SK-N-SH treated with all-trans-retinoic acid at 6 μM for 48 hours (cell line): ENCODE data around the gene NMRK2.

ENCODE experiments used
- ATAC-seq: fragments of 200-7000 bp; cut with Tn5 transposase; 3 replicates; pipeline ENCODE4 v1.9.1; 2020; ENCODE audit warnings: mild to moderate bottlenecking, moderate library complexity
- ARNTL ChIP-seq: fragments of 450-650 bp; formaldehyde crosslinking; IDR thresholded peaks from 2 replicates; pipeline ENCODE4 v1.5.0; 2020; ENCODE audit warnings: low read depth, mild to moderate bottlenecking, moderate library complexity, borderline replicate concordance
- BACH2 ChIP-seq: fragments of 250-450 bp; sonication (Bioruptor Pico); IDR thresholded peaks from 2 replicates; pipeline ENCODE4 v1.9.0; 2021; ENCODE audit warnings: mild to moderate bottlenecking, borderline replicate concordance
- CSDC2 ChIP-seq: fragments of 250-450 bp; sonication (Bioruptor Pico); IDR thresholded peaks from 2 replicates; pipeline ENCODE4 v1.5.0; 2020; ENCODE audit warnings: mild to moderate bottlenecking, moderate library complexity
- ESRRG ChIP-seq: fragments of 250-450 bp; sonication (Bioruptor Pico); IDR thresholded peaks from 2 replicates; pipeline ENCODE4 v1.6.1; 2021; ENCODE audit warnings: mild to moderate bottlenecking
- GLIS3 ChIP-seq: fragments of 250-450 bp; sonication (Bioruptor Pico); IDR thresholded peaks from 2 replicates; pipeline ENCODE4 v1.5.0; 2020; ENCODE audit warnings: mild to moderate bottlenecking, moderate library complexity
- ISL1 ChIP-seq: fragments of 250-450 bp; sonication (Bioruptor Pico); IDR thresholded peaks from 2 replicates; pipeline ENCODE4 v2.1.2; 2022; ENCODE audit warnings: mild to moderate bottlenecking, moderate library complexity
- OSR1 ChIP-seq: fragments of 250-450 bp; sonication (Bioruptor Pico); IDR thresholded peaks from 2 replicates; pipeline ENCODE4 v1.8.0; 2022; ENCODE audit warnings: moderate library complexity, mild to moderate bottlenecking, inconsistent platforms
- PPARA ChIP-seq: fragments of 250-450 bp; sonication (Bioruptor Pico); IDR thresholded peaks from 2 replicates; pipeline ENCODE4 v1.5.0; 2020; ENCODE audit warnings: mild to moderate bottlenecking, borderline replicate concordance
- RARB ChIP-seq: fragments of 250-450 bp; sonication (Bioruptor Pico); IDR thresholded peaks from 2 replicates; pipeline ENCODE4 v1.8.0; 2021; ENCODE audit warnings: mild to moderate bottlenecking, moderate library complexity
- SNAI2 ChIP-seq: fragments of 250-450 bp; sonication (Bioruptor Pico); IDR thresholded peaks from 2 replicates; pipeline ENCODE4 v1.5.0; 2020; ENCODE audit warnings: mild to moderate bottlenecking, moderate library complexity
- TCF4 ChIP-seq: fragments of 250-450 bp; sonication (Bioruptor Pico); IDR thresholded peaks from 2 replicates; pipeline ENCODE4 v1.8.0; 2021; ENCODE audit warnings: mild to moderate bottlenecking, moderate library complexity, borderline replicate concordance
- TOX ChIP-seq: fragments of 250-450 bp; sonication (Bioruptor Pico); IDR thresholded peaks from 2 replicates; pipeline ENCODE4 v1.8.0; 2021; ENCODE audit warnings: mild to moderate bottlenecking, moderate library complexity, borderline replicate concordance
- ZC3H10 ChIP-seq: fragments of 250-450 bp; sonication (Bioruptor Pico); IDR thresholded peaks from 2 replicates; pipeline ENCODE4 v1.5.1; 2021; ENCODE audit warnings: mild to moderate bottlenecking, moderate library complexity
- ZFP3 ChIP-seq: fragments of 250-450 bp; sonication (Bioruptor Pico); IDR thresholded peaks from 2 replicates; pipeline ENCODE4 v1.5.0; 2020; ENCODE audit warnings: mild to moderate bottlenecking, moderate library complexity
- ZFP30 ChIP-seq: fragments of 450-650 bp; formaldehyde crosslinking; IDR thresholded peaks from 2 replicates; pipeline ENCODE4 v1.5.0; 2022; ENCODE audit warnings: mild to moderate bottlenecking, moderate library complexity
- ZNF565 ChIP-seq: fragments of 450-650 bp; formaldehyde crosslinking; conservative IDR thresholded peaks from 2 replicates; pipeline ENCODE4 v1.5.0; 2020; ENCODE audit warnings: low read depth, mild to moderate bottlenecking, moderate library complexity
- ZNF8 ChIP-seq: fragments of 450-650 bp; formaldehyde crosslinking; IDR thresholded peaks from 2 replicates; pipeline ENCODE4 v1.5.0; 2020; ENCODE audit warnings: mild to moderate bottlenecking, moderate library complexity
- TF ChIP-seq, protein P1 (sequence below): fragments of 250-450 bp; sonication (Bioruptor Pico); IDR thresholded peaks from 2 replicates; pipeline ENCODE4 v1.5.1; 2021; ENCODE audit warnings: mild to moderate bottlenecking, moderate library complexity
- TF ChIP-seq, protein P2 (sequence below): fragments of 250-450 bp; sonication (Bioruptor Pico); IDR thresholded peaks from 2 replicates; pipeline ENCODE4 v1.5.1; 2020; ENCODE audit warnings: low read depth, mild to moderate bottlenecking, moderate library complexity
- TF ChIP-seq, protein P3 (sequence below): fragments of 250-450 bp; sonication (Bioruptor Pico); IDR thresholded peaks from 2 replicates; pipeline ENCODE4 v1.5.0; 2020; ENCODE audit warnings: mild to moderate bottlenecking, moderate library complexity
- TF ChIP-seq, protein P4 (sequence below): fragments of 250-450 bp; sonication (Bioruptor Pico); IDR thresholded peaks from 2 replicates; pipeline ENCODE4 v1.8.0; 2020; ENCODE audit warnings: mild to moderate bottlenecking, moderate library complexity, borderline replicate concordance
- TF ChIP-seq, protein P5 (sequence below): fragments of 250-450 bp; sonication (Bioruptor Pico); IDR thresholded peaks from 2 replicates; pipeline ENCODE4 v1.8.0; 2021; ENCODE audit warnings: low read depth, mild to moderate bottlenecking, moderate library complexity, borderline replicate concordance

NMRK2 gene

DNA sequence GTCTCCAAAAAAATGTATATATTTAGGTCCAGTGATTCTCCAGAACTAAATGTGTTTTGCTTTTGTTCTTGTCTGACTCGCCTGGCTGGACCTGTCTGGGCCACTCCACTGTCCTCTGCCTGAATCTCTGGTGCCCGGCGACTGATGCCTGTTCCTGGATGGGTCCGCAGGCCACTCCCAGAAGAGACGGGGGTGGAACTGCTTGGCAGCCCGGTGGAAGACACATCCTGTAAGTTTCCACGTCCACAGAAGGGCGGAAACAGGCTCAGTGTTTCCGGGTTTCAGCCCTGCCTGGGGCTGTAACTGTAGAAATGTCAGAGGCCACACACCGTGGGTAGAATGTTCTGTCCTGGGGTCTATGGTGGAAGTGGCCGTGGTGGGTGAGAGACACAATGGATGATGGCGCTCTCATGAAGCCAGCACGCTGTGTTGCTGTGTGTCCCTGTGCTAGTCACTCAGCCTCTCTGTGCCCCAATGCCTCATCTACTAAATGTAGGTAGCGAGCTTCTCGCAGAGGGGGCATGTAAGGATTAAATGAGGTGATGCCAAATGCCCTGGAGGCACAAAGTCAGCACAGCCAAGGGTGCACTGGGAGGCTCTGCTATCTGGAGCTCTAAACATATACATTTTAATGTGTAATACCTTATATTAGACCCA lies 30.4 kb upstream of the NMRK2 start:
- TF ChIP-seq, protein P1, sequence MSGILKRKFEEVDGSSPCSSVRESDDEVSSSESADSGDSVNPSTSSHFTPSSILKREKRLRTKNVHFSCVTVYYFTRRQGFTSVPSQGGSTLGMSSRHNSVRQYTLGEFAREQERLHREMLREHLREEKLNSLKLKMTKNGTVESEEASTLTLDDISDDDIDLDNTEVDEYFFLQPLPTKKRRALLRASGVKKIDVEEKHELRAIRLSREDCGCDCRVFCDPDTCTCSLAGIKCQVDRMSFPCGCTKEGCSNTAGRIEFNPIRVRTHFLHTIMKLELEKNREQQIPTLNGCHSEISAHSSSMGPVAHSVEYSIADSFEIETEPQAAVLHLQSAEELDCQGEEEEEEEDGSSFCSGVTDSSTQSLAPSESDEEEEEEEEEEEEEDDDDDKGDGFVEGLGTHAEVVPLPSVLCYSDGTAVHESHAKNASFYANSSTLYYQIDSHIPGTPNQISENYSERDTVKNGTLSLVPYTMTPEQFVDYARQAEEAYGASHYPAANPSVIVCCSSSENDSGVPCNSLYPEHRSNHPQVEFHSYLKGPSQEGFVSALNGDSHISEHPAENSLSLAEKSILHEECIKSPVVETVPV, result no peak
- no peak for TF ChIP-seq ZFP3
- no peak for TF ChIP-seq OSR1 (CRISPR knock-in tag)
- TF ChIP-seq ZC3H10 (CRISPR knock-in tag), result no peak
- TF ChIP-seq, protein P2, sequence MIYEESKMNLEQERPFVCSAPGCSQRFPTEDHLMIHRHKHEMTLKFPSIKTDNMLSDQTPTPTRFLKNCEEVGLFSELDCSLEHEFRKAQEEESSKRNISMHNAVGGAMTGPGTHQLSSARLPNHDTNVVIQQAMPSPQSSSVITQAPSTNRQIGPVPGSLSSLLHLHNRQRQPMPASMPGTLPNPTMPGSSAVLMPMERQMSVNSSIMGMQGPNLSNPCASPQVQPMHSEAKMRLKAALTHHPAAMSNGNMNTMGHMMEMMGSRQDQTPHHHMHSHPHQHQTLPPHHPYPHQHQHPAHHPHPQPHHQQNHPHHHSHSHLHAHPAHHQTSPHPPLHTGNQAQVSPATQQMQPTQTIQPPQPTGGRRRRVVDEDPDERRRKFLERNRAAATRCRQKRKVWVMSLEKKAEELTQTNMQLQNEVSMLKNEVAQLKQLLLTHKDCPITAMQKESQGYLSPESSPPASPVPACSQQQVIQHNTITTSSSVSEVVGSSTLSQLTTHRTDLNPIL (CRISPR knock-in tag), result no peak
- TF ChIP-seq, protein P3, sequence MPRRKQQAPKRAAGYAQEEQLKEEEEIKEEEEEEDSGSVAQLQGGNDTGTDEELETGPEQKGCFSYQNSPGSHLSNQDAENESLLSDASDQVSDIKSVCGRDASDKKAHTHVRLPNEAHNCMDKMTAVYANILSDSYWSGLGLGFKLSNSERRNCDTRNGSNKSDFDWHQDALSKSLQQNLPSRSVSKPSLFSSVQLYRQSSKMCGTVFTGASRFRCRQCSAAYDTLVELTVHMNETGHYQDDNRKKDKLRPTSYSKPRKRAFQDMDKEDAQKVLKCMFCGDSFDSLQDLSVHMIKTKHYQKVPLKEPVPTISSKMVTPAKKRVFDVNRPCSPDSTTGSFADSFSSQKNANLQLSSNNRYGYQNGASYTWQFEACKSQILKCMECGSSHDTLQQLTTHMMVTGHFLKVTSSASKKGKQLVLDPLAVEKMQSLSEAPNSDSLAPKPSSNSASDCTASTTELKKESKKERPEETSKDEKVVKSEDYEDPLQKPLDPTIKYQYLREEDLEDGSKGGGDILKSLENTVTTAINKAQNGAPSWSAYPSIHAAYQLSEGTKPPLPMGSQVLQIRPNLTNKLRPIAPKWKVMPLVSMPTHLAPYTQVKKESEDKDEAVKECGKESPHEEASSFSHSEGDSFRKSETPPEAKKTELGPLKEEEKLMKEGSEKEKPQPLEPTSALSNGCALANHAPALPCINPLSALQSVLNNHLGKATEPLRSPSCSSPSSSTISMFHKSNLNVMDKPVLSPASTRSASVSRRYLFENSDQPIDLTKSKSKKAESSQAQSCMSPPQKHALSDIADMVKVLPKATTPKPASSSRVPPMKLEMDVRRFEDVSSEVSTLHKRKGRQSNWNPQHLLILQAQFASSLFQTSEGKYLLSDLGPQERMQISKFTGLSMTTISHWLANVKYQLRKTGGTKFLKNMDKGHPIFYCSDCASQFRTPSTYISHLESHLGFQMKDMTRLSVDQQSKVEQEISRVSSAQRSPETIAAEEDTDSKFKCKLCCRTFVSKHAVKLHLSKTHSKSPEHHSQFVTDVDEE (CRISPR knock-in tag), result no peak
- no peak for TF ChIP-seq ESRRG (CRISPR knock-in tag)
- no peak for TF ChIP-seq ARNTL (CRISPR knock-in tag)
- no peak for TF ChIP-seq ZFP30 (CRISPR knock-in tag)
- no peak for TF ChIP-seq GLIS3 (CRISPR knock-in tag)
- TF ChIP-seq SNAI2 (CRISPR knock-in tag), result no peak
- no peak for TF ChIP-seq CSDC2 (CRISPR knock-in tag)
- TF ChIP-seq BACH2 (CRISPR knock-in tag), result no peak
- no peak for TF ChIP-seq RARB (CRISPR knock-in tag)
- no peak for TF ChIP-seq PPARA (CRISPR knock-in tag)
- no peak for TF ChIP-seq ISL1
- TF ChIP-seq ZNF8, result no peak
- TF ChIP-seq TOX (CRISPR knock-in tag), result no peak
- TF ChIP-seq, protein P4, sequence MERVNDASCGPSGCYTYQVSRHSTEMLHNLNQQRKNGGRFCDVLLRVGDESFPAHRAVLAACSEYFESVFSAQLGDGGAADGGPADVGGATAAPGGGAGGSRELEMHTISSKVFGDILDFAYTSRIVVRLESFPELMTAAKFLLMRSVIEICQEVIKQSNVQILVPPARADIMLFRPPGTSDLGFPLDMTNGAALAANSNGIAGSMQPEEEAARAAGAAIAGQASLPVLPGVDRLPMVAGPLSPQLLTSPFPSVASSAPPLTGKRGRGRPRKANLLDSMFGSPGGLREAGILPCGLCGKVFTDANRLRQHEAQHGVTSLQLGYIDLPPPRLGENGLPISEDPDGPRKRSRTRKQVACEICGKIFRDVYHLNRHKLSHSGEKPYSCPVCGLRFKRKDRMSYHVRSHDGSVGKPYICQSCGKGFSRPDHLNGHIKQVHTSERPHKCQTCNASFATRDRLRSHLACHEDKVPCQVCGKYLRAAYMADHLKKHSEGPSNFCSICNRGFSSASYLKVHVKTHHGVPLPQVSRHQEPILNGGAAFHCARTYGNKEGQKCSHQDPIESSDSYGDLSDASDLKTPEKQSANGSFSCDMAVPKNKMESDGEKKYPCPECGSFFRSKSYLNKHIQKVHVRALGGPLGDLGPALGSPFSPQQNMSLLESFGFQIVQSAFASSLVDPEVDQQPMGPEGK (CRISPR knock-in tag), result no peak
- TF ChIP-seq, all 23 proteins: peak for 0
- no peak for ATAC-seq

GRCh38 chr19:3904233-3904632 lies 28.6 kb upstream of the NMRK2 start:
- TF ChIP-seq, protein P3 (CRISPR knock-in tag), result no peak
- TF ChIP-seq ZNF565 (CRISPR knock-in tag) (no peak), TCF4 (CRISPR knock-in tag) (no peak), ZC3H10 (CRISPR knock-in tag) (no peak), GLIS3 (CRISPR knock-in tag) (no peak), ZFP3 (no peak), SNAI2 (CRISPR knock-in tag) (no peak), CSDC2 (CRISPR knock-in tag) (no peak), ESRRG (CRISPR knock-in tag) (no peak), OSR1 (CRISPR knock-in tag) (no peak), ZNF8 (no peak), ZFP30 (CRISPR knock-in tag) (no peak), PPARA (CRISPR knock-in tag) (no peak), ARNTL (CRISPR knock-in tag) (no peak), TOX (CRISPR knock-in tag) (no peak), RARB (CRISPR knock-in tag) (no peak)
- TF ChIP-seq, protein P1, result no peak
- TF ChIP-seq, protein P5, sequence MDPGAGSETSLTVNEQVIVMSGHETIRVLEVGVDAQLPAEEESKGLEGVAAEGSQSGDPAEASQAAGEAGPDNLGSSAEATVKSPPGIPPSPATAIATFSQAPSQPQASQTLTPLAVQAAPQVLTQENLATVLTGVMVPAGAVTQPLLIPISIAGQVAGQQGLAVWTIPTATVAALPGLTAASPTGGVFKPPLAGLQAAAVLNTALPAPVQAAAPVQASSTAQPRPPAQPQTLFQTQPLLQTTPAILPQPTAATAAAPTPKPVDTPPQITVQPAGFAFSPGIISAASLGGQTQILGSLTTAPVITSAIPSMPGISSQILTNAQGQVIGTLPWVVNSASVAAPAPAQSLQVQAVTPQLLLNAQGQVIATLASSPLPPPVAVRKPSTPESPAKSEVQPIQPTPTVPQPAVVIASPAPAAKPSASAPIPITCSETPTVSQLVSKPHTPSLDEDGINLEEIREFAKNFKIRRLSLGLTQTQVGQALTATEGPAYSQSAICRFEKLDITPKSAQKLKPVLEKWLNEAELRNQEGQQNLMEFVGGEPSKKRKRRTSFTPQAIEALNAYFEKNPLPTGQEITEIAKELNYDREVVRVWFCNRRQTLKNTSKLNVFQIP (CRISPR knock-in tag), result no peak
- TF ChIP-seq, protein P4 (CRISPR knock-in tag), result no peak
- ATAC-seq, result no peak
